Inferior parietal cortex (tissue), 1 donor: Measurements from ENCODE around the gene DEDD.
A peak's percentile ranks its signal among the peaks of the same experiment; 100 is the strongest.
"Not testable (repeated sequence)": the region's sequence is repeated elsewhere in the genome, so short reads cannot be mapped to it uniquely, and the experiment has no call there.

Experiments used
- DNase-seq: peaks from one replicate; pipeline ENCODE4 v3.0.0-alpha.2; 2016; ENCODE audit errors: extremely low spot score

The DEDD gene

DNA sequence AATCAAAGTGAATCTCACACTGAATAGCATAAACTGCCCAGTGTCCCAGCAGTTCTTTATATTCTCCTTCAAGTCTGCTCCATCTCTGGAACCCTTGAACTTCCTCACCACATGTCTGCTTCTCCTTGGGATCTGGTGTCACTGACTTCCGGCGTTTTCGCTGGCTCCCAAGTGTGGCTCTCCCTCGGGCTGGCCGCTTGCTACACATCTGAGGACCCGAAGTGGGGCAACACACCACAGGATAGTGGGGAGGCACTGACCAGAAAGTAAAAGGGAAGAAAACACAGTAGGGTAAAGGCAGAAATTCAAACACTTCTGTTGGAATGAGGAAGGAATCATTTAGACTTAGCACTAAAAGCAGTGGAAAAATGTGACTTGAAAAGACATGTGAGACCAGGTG is 9.5 kb downstream of the DEDD start:
- DNase-seq = no peak

DNA sequence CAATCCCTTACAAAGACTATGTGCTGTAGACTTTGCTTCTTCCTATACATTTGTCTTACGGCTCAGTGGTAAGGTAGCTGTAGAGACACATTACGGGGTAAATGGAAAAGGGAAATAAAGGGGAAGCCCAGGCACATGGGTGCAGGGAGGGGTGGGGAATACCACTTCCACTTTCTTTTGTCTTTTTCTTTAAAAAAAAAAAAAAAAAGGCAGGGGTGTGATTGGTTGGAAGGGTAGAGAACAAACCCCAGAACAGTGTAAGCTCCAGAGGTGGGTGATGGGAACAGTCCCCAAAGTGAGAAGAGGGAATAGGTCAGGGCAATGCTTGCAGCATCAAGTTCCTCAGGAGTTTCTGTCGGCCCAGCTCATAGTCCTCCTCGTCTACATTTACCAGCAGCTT is 10.6 kb downstream of the DEDD start:
- no peak for DNase-seq

DNA sequence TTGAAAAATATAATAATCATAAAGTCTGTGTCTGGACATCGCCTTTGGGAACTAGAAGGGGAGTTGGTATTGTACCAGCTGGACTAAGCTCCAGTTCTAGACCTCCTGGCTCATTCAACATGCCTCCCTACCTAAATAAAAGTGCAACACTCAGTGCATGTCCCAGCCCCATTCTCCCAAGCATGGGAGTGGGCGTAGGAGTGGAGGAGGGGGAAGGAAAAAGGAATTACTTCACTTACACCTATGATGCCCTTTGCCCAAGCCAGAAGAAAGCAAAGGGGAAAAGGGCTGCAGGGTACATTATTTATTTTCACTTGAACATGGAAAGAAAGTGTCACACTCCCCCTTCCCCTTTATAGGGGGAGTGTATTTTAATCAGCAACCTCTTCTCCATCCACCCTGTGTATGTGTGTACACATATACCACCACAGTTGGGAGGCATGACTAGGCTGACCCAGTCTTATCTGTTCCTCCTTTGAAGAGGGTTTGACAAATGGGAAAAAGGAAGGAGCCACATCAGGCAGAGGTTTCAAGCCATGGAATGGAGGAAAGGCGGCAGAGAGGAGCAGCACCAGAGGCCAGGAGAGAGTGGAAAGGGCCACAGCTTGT is 11.3 kb downstream of the DEDD start:
- no peak for DNase-seq

DNA sequence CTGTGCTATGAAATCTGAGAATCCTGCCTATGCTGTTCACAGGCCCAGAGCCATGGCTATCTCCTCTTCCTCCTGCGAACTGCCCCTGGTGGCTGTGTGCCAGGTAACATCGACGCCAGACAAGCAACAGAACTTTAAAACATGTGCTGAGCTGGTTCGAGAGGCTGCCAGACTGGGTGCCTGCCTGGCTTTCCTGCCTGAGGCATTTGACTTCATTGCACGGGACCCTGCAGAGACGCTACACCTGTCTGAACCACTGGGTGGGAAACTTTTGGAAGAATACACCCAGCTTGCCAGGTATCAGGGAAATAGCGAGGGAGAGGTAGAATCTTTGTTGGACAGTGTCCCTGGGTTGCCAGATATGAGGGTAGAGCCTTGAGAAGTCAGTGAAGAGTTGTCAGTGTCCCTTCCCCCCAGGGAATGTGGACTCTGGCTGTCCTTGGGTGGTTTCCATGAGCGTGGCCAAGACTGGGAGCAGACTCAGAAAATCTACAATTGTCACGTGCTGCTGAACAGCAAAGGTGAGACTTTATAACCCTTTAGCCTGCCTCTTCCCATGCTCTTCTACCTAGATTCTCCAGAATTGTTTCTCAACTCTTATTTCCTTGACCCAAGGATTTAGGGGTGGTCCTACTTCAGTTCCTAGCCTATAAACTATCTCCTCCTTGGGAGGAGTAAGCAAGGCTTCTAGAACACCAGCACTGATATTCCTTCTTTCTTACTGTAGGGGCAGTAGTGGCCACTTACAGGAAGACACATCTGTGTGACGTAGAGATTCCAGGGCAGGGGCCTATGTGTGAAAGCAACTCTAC is 13.2 kb downstream of the DEDD start:
- peak; percentile 33 for DNase-seq

DNA sequence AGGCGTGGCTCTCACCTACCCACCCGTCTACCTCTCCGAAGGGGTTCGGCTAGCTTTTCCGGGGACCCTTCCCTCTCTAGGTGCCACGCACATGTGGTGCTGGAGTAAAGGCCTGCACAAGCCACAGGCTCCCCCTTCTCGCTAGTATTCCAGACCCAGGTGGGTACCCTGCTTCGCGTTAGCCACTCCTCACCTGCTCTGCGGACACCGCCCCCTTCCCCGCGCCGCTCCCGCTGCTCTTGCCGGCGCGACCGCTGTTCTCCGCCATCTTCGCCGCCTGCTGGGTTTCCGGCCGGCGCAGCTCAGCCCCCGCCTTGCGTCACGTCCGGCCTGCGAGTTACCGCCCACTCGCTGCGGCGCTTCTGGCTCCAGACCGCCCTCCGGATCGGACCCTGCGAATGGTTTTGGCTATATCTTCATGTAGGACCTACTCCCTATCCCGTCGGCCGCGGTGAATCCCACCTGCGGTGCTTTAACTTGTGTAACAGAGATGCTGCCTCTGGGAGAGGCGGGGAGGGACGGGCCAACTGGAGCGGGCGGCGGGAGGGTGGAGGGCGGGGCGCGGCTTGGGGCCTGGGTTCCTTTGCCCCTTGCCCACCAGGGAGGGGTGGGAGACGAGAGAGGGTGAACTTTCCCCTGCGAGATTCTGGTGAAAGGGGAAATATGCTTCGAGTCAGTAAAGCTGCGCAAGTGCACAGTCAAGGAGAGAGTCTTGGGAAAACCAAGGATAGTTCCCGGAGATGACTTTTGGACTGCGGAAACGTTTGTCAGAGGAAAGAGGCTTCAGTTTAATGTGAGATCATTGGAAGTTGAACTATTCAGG is 14.5 kb downstream of the DEDD start, which contains the start of the genes NIT1 and PFDN2:
TSS of gene NIT1 (plus strand) at position 347 of the 823 bp plus-strand sequence. CDS start at position 419, 72 bp downstream.
TSS of gene PFDN2 (minus strand) at position 279 of the 823 bp plus-strand sequence. CDS start at position 268, 11 bp downstream.
- peak; percentile 88 for DNase-seq

DNA sequence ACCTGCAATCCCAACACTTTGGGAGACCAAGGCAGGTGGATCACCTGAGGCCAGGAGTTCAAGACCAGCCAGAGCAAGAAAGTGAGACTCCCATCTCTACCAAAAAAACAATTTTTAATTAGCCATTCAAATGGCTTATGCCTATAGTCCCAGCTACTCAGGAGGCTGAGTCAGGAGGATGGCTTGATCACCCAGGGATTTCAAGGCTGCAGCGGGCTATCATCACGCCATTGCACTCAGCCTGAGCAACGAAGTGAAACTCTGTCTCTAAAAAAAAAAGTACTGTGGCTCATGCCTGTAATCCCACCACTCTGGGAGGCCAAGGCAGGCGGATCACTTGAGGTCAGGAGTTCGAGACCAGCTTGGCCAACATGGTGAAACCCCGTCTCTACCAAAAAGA is 16.5 kb downstream of the DEDD start:
- not testable (repeated sequence) for DNase-seq

DNA sequence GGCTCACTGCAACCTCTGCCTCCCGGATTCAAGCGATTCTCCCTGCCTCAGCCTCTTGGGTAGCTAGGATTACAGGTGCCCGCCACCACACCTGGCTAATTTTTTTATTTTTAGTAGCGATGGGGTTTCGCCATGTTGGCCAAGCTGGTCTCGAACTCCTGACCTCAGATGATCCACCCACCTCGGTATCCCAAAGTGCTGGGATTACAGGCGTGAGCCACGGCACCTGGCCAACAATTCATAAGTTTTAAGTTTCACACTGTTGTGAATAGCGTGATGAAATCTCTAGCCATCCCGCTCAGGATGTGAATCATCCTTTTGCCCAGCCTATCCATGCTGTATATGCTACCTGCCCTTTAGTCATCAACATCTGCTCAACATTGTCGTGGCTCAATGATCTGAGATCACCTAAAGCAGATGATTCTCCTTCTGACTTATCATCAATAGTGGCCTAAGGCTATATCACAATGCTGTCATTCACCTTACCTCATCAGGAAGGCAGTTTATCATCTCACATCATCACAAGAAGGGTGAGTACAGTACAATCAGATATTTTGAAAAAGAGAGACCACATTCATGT is 17.2 kb downstream of the DEDD start:
- no peak for DNase-seq

DNA sequence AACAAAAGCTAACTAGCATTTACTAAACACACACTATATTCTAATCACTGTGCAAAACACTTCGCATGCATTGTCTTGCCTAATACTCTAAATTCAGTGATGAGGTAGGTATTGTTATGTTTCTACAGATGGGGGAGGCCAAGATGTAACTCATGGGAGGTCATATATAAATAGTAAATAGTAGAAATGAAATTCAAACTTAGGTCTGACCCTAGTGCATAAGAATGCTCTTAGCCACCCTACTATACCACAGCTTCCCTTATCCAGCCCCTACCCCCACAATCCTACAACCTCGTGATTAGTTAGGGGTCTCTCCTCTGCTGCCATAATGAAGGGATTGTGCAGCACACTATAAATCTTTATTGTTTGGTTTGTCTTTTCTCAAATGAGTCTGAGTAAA is 17.9 kb downstream of the DEDD start:
- no peak for DNase-seq

DNA sequence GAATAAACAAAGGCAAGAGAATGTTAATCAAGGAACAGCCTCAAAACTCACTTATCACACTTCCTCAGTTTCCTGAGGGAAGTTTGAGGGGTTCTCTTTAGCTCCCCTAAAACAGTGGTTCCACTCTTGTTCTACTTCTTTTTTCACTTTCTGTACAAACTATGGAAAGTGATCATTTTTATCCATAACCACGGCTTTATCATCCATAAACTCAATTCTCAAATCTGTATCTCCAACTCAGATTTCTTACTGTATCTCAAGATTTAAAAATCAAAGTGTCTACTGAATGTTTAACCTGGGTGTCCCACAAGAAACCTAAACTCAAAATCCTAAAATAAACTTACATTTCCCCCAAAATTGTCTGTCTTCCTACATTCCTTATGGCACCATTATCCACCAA is 18.6 kb downstream of the DEDD start:
- no peak for DNase-seq

DNA sequence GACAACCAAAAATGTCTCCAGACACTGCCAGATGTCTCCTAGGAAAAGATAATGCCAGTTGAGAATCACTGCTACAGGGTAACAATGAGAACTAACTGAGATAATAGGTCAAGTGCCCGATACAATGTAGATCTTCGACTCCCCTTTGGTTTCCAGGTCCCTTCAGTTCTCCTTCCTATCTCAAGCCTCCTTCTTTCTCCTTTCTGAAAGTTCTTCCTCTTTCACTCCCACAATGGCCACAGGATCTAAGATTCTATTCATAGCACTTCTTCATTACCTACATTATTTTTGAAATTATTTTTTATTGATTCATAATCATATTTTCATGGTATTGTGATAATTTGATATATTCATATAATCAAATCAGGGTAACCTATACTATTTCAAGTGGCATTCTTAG is 20.9 kb downstream of the DEDD start:
- no peak for DNase-seq

DNA sequence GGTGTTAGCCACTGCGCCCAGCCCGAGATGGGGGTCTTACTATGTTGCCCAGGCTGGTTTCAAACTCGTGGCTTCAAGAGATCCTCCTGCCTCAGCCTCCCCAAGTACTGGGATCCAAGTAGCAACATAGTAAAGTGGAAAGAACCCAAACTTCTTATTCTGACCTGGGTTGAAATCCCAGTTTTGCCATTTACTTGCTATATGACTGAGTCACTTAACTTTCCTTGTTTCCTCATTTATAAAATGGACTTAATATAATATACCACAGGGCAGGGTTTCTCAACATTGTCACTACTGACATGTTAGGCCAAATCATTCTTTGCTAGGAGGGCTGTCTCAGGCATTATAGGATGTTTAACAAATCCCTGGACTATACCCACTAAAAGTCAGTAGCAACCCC is 21.4 kb downstream of the DEDD start:
- no peak for DNase-seq

DNA sequence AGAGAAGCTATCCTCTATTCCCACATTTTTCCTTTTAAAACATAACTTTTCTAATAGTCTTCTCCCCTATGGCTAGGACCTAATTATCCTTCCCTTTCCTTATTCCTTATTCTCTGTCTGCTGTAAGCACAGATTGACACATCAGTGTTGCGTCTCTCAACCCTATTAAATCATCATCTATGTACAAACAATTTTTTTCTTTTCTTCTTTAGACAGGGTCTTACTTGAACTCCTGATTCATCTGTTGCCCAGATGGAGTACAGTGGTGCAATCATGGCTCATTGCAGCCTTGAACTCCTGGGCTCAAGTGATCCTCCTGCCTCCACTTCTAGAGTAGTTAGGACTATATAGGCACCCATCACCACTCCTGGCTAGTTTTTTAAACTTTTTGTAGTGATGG is 26.0 kb downstream of the DEDD start:
- DNase-seq = no peak

DNA sequence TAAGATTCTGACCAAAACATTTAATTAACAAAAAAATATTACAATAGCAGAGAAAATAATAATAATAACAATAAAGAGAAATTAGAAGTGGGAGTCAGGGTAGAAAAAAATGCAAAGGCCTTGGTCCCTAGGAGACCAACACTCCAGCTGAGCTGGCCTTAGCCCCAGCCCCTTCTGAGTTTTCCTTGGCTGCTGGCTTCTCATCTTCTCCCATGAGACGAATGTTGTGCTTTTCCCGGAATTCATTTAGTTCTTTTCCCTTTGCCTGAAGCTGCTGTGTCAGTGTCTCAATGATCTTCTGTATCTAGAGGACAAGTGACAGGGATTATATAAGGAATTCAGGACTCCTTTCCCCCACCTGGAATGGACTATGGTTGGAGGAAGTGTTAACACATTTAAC is 31.9 kb downstream of the DEDD start:
- no peak for DNase-seq

DNA sequence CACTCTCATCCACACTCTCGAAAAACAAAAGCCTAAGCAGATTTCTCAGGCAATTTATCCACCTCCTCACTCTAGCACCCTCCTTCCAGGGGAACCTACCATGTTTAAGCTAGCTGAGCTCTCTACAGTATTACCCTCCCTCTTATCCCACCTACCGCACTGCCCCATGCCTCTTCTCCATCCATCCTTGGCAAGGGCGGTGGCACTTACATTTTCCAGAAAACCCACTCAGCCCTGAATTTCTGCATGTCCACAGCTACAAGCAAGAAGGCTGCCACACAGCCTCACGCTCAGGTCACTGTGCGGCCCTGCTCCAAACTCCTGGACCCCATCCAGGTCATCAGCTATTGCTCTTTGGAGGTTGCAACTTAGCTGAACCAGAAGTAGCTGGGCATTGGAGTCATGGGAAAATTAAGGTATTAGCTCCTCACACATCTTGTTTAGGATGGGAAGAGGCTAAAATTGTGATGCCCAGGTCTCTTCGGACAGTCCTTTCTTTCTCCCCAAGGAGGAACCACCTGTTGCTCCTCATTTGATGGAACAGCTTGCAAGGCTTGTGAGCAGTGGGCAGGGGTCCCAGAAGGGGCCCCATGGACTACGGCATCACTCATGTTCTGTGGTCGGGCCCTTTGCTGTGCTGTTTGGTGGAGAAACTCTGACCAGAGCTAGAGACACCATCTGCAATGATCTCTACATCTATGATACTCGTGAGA is 33.2 kb downstream of the DEDD start:
- no peak for DNase-seq

DNA sequence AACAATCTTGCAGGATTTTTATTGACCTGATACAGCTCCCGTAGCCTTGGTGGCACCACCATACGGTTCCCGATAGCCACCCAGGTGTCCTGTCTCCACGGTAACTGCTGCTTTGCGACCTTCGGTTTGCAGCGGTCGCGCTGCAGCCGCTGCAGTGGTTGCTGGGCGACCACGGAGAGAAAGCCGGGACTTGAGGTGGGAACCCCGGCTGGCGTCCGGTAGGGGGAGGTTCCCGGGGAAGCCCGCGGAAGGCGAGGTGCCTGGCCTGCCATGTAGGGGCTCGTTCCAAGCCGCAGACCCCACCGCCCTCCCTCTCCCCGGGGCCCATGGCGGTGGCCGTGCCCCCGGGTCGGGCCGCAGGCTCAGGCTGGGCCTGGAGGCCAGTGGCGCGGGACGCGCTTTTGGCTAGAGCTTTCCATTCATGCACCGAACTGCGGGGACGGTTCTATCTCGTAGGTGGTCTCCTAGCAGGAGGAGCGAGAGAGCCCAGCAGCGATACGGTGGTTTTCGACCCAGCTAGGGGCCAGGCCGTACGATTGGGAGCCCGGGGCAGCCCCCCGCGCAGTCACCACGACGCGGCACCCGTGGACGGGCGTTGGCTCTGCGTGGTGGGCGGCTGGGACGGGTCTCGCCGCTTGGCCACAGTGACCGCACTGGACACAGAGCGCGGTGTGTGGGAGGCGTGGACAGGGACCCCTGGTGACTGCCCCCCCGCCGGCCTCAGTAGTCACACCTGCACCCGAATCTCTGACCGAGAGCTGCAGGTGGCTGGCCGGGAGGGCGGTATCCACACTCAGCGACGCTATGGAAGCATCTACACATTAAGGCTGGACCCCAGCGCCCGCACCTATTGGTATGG is 34.0 kb downstream of the DEDD start, which contains the start of gene KLHDC9:
TSS of gene KLHDC9 (plus strand) at position 152 of the 859 bp plus-strand sequence. CDS start at position 327, 175 bp downstream.
- peak; percentile 71 for DNase-seq

DNA sequence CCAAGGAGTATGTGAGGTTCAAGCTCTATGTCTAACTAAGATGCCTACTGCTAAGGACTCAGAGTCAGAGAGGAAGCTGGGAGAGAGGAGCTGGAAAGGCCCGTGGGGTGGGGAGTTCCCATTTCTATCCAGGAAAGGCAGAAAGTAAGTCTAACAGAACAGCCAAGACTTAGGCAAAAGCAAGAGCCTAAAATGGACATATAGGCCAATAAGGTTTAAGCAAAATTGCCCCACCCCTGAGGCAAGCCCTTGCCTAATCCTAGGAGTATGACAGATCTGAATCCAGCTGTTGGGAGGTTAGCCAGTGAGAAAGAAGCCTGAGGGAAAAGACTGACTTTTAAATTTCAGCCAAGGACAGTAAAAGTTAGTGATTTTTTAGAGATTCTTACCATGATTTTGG is 35.9 kb downstream of the DEDD start:
- DNase-seq = no peak

DNA sequence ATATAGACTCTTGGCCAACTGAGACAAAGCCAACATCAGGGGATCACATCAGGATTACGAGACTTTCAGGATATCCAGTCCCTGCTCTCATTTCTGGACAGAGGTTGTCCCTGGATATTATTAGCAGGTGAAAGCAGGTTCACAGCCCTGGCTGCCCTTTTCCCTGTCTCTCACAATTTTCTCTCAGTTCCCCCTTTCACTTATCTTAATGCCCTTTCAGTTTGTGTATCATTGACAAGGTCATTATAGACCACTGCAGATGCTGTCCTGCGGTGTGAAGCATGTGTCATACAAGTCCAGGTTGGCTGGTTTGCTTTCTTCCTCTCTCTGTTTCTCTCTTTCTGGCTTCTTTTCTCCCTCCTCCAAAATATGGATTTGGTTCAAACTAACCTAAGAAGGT is 36.5 kb downstream of the DEDD start:
- no peak for DNase-seq

DNA sequence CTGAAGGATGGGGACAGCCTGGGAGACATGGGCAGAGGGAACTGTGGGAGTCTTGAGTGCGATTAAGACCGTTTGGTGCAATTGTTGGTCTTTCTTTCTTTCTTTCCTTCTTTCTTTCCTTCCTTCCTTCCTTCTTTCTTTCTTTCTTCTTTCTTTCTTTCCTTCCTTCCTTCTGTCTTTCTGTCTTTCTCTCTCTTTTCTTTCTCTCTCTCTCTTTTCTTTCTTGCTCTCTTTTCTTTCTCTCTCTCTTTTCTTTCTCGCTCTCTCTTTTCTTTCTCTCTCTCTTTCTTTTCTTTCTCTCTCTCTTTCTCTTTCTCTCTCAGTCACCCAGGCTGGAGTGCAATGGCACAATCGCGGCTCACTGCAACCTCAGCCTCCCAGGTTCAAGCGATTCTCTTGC is 37.2 kb downstream of the DEDD start:
- DNase-seq = no peak

DNA sequence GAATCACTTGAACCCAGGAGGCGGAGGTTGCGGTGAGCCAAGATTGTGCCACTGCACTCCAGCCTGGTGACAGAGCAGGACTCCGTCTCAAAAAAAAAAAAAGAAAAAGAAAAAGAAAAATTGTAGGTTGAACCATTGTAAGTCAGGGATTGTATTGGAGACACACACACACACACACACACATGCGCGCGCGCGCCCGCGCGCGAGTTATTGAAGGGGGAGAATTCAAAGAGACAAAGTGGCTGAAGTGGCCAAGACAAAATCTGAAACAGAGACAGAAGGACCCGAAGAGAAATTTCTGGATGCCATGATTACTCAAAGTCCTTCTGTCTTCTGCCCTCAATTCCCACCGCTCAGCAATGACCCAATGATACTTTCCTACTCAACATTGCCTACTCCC is 38.0 kb downstream of the DEDD start:
- no peak for DNase-seq

DNA sequence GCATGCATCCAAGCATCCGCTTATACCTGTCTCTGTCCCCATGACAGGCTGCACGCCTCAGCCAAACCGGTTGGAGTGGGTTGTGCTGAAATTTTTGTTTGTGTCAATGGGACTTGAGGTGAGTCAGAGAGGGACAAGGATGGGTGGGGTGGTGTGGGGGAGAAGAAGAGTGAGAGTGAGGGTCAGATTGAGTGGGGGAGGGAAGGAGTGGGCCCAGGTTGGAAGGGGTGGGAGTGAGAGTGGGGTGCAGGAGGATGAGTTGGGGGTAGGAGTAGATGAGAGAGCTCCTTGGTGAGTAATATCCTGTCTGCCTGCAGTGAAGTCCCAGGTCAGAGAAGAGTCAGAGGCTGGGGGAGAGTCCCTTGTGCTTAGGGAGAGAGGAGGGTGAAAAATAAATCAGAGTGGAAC is 39.8 kb downstream of the DEDD start:
- DNase-seq = no peak
